ENCODE measurements around the gene WDTC1. TPM values are rescaled to one million over a fixed set of nuclear protein-coding genes. Genes with fewer than 3 reads are reported as not detected.

Gene WDTC1
- total RNA-seq, 1 experiment from 2014 or later: 9.1 TPM

GRCh38 chr1:27353629-27354028 is 119.2 kb downstream of the WDTC1 start:
- DNase-seq (ENCODE audit: low read depth): no peak

GRCh38 chr1:27355683-27356082 is 121.3 kb downstream of the WDTC1 start:
- no peak for DNase-seq (ENCODE audit: low read depth)

GRCh38 chr1:27356277-27356618 is 121.8 kb downstream of the WDTC1 start:
- no peak for DNase-seq (ENCODE audit: low read depth)

GRCh38 chr1:27356619-27357280 is 122.3 kb downstream of the WDTC1 start:
- no peak for DNase-seq (ENCODE audit: low read depth)

GRCh38 chr1:27357281-27358037 is 123.0 kb downstream of the WDTC1 start:
- peak; percentile 51 for DNase-seq (ENCODE audit: low read depth)

Small RNA genes lying within 50 kb of the gene (small RNA-seq; reads per million reads assigned to genes)
- not detected for gene RF00019
- gene RNU6-48P: not detected
- gene SNRPEP7: not detected

Other genes with a start within 250 kb of the WDTC1 start
- 15.2 and 18.9 TPM in 2 replicates for gene TRNP1, start 240.9 kb upstream of the WDTC1 start, total RNA-seq (2014; rRNA removed; shearing (Covaris generic))
- gene TENT5B, start 221.8 kb upstream of the WDTC1 start, total RNA-seq (2014; rRNA removed; shearing (Covaris generic)): 0.13 TPM in 1 of 2 replicates, not detected in the other
- 11.3 and 13.1 TPM in 2 replicates for gene SLC9A1, start 79.5 kb upstream of the WDTC1 start, total RNA-seq (2014; rRNA removed; shearing (Covaris generic))
- 61.1 and 75.0 TPM in 2 replicates for gene TMEM222, start 87.5 kb downstream of the WDTC1 start, total RNA-seq (2014; rRNA removed; shearing (Covaris generic))
- 4.1 and 4.7 TPM in 2 replicates for gene SYTL1, start 107.4 kb downstream of the WDTC1 start, total RNA-seq (2014; rRNA removed; shearing (Covaris generic))
- 7.9 and 8.3 TPM in 2 replicates for gene MAP3K6, start 132.3 kb downstream of the WDTC1 start, total RNA-seq (2014; rRNA removed; shearing (Covaris generic))
- gene FCN3, start 140.2 kb downstream of the WDTC1 start, total RNA-seq (2014; rRNA removed; shearing (Covaris generic)): not detected in 2 replicates
- not detected in 2 replicates for gene CD164L2, start 148.7 kb downstream of the WDTC1 start, total RNA-seq (2014; rRNA removed; shearing (Covaris generic))
- 2.7 and 2.8 TPM in 2 replicates for gene GPR3, start 158.0 kb downstream of the WDTC1 start, total RNA-seq (2014; rRNA removed; shearing (Covaris generic))

Data from HT1080 (cell line).